ENCODE measurements around the gene TMEM126B.

The TMEM126B gene

DNA sequence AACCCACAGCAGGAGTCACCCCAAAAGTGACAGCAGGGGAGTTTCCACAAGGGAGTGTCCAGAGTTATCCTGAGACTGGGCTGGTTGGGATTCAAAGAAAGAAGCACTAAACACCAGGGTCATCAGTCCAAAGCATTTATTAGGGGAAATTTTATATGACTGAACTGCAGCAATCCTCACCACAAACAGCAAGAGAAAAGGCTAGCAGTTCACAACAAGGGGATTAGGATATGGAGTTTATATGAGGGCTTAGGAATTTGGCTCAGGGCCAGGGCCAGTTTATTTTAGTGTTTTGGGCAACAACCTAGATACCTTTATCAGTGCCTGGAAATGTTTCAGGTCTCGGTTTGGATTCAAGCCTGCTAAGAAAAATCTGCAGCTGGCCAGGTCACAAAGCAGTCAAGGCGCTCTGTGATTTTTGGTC is 14.8 kb downstream of the TMEM126B start:
- Histone ChIP-seq H3K9me3 (ENCODE audit: insufficient read depth, low read length) (no peaks in the 10 kb centered on the region), H3K9me2 (replicated peaks; ENCODE audit: insufficient read depth, low read length) (no peaks in the 10 kb centered on the region), H3K4me3 (ENCODE audit: insufficient read depth, low read length, poor library complexity, severe bottlenecking) (no peak overlapping the region), H3K27me3 (ENCODE audit: low read length) (no peaks in the 10 kb centered on the region), H2AFZ (ENCODE audit: low read depth, low read length, severe bottlenecking) (no peak overlapping the region), H3F3A (ENCODE audit: insufficient read depth) (peaks cover 7% of the 10 kb centered on the region; the same call in 1 of the 2 replicates), H3K36me3 (ENCODE audit: low read length) (peaks cover 4% of the 10 kb centered on the region; the same call in 1 of the 2 replicates), H3K4me2 (ENCODE audit: low read depth, low read length, poor library complexity, severe bottlenecking) (no peak overlapping the region), H3K27ac (ENCODE audit: low read depth, low read length) (no peak overlapping the region), H3K79me2 (ENCODE audit: insufficient read depth, low read length) (peaks cover 3% of the 10 kb centered on the region; the same call in 1 of the 2 replicates), H4K20me1 (ENCODE audit: low read depth, low read length) (no peaks in the 10 kb centered on the region), H3K9ac (ENCODE audit: low read length) (no peak overlapping the region)
- TF ChIP-seq, protein P1, sequence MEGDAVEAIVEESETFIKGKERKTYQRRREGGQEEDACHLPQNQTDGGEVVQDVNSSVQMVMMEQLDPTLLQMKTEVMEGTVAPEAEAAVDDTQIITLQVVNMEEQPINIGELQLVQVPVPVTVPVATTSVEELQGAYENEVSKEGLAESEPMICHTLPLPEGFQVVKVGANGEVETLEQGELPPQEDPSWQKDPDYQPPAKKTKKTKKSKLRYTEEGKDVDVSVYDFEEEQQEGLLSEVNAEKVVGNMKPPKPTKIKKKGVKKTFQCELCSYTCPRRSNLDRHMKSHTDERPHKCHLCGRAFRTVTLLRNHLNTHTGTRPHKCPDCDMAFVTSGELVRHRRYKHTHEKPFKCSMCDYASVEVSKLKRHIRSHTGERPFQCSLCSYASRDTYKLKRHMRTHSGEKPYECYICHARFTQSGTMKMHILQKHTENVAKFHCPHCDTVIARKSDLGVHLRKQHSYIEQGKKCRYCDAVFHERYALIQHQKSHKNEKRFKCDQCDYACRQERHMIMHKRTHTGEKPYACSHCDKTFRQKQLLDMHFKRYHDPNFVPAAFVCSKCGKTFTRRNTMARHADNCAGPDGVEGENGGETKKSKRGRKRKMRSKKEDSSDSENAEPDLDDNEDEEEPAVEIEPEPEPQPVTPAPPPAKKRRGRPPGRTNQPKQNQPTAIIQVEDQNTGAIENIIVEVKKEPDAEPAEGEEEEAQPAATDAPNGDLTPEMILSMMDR (IDR thresholded peaks at IDR 0.05; ENCODE audit: insufficient read depth, low read length, poor library complexity, severe bottlenecking), result no peak
- TF ChIP-seq EZH2phosphoT487 (conservative IDR thresholded peaks at IDR 0.05; ENCODE audit: low read length), result no peak

DNA sequence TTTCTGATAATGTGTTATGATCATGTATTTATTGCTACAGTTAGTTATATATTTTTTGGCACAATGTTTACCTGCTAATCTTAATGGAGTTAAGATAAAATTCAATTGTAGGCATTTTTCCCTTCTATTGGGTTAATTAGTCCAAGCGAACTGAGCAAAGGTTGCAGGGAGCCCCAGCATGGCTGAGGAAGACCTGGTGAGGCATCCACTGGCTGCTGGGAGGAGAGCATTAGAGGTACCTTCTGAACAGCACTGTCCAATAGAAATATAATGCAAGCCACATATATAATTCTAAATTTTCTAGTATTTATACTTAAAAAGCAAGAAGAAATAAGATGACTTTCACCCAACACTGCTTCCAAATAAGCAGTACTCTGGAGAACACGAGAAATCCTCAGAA is 18.7 kb downstream of the TMEM126B start:
- no peaks in the 10 kb centered on the region for H3K9me3 ChIP-seq (ENCODE audit: insufficient read depth, low read length)
- no peaks in the 10 kb centered on the region for H3K36me3 ChIP-seq (ENCODE audit: low read length)
- H3F3A ChIP-seq (ENCODE audit: insufficient read depth), result peaks cover 16% of the 10 kb centered on the region
- no peaks in the 10 kb centered on the region for H4K20me1 ChIP-seq (ENCODE audit: low read depth, low read length)
- H2AFZ ChIP-seq (ENCODE audit: low read depth, low read length, severe bottlenecking), result peak overlapping the region; percentile 81
- H3K4me3 ChIP-seq (ENCODE audit: insufficient read depth, low read length, poor library complexity, severe bottlenecking), result peak overlapping the region; percentile 81
- no peaks in the 10 kb centered on the region for H3K27me3 ChIP-seq (ENCODE audit: low read length)
- H3K9ac ChIP-seq (ENCODE audit: low read length), result peak overlapping the region; percentile 71
- peaks cover 17% of the 10 kb centered on the region for H3K79me2 ChIP-seq (ENCODE audit: insufficient read depth, low read length)
- TF ChIP-seq EZH2phosphoT487 (conservative IDR thresholded peaks at IDR 0.05; ENCODE audit: low read length), result no peak
- TF ChIP-seq, protein P1 (IDR thresholded peaks at IDR 0.05; ENCODE audit: insufficient read depth, low read length, poor library complexity, severe bottlenecking), result no peak
- peak overlapping the region; percentile 96 for H3K4me2 ChIP-seq (ENCODE audit: low read depth, low read length, poor library complexity, severe bottlenecking)
- H3K9me2 ChIP-seq (replicated peaks; ENCODE audit: insufficient read depth, low read length), result no peaks in the 10 kb centered on the region
- H3K27ac ChIP-seq (ENCODE audit: low read depth, low read length), result peak overlapping the region; percentile 57; the same call in 1 of the 2 replicates

DNA sequence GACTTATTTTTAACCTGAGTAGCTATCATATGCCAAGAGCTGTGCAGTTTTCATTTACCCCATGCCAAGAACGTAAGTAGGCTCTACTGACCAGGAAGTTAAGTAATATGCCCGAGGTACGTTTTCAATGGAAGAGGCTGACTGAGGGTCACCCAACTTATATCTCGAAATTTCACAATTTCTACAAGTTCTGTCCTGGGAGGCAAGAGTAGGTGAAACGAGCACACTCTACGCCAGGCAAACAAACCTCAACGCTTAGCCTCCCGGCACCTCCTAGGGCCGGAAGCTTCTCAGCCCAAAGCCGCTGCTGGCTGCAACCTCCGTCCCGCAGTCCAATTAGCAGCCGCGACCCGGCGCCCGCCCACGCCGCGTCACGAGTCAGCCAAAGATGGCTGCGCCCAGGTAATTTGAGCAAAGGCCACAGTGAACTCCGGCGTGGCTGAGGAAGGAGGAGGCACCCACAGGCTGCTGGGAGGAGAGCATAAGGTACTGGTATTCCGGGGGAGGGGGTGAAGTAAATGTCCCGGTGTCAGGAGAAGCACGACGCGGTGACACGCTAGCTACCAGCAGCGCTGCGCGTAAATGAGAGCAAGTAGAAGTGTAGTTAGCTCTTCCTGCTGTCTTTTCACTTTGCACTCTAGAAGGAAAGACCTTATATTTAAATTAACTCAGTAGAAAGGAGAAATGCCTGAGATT is 19.4 kb downstream of the TMEM126B start, which contains the start of gene TMEM126A:
Gene TMEM126A (plus strand): TSS at position 364 of the 696 bp plus-strand sequence. CDS start 2,289 bp downstream, outside the sequence.
- H3K79me2 ChIP-seq (ENCODE audit: insufficient read depth, low read length), result peaks cover 17% of the 10 kb centered on the region
- no peaks in the 10 kb centered on the region for H3K27me3 ChIP-seq (ENCODE audit: low read length)
- no peaks in the 10 kb centered on the region for H3K9me2 ChIP-seq (replicated peaks; ENCODE audit: insufficient read depth, low read length)
- TF ChIP-seq, protein P1 (IDR thresholded peaks at IDR 0.05; ENCODE audit: insufficient read depth, low read length, poor library complexity, severe bottlenecking), result no peak
- no peak for TF ChIP-seq EZH2phosphoT487 (conservative IDR thresholded peaks at IDR 0.05; ENCODE audit: low read length)
- peak within 1 kb of the TSS; percentile 71 for H3K9ac ChIP-seq (ENCODE audit: low read length)
- no peaks in the 10 kb centered on the region for H3K36me3 ChIP-seq (ENCODE audit: low read length)
- H3F3A ChIP-seq (ENCODE audit: insufficient read depth), result peaks cover 22% of the 10 kb centered on the region
- peak within 1 kb of the TSS; percentile 96 for H3K4me2 ChIP-seq (ENCODE audit: low read depth, low read length, poor library complexity, severe bottlenecking)
- H3K27ac ChIP-seq (ENCODE audit: low read depth, low read length), result peak within 1 kb of the TSS; percentile 57
- no peaks in the 10 kb centered on the region for H3K9me3 ChIP-seq (ENCODE audit: insufficient read depth, low read length)
- peak within 1 kb of the TSS; percentile 81 for H2AFZ ChIP-seq (ENCODE audit: low read depth, low read length, severe bottlenecking)
- no peaks in the 10 kb centered on the region for H4K20me1 ChIP-seq (ENCODE audit: low read depth, low read length)
- H3K4me3 ChIP-seq (ENCODE audit: insufficient read depth, low read length, poor library complexity, severe bottlenecking), result peak within 1 kb of the TSS; percentile 81

Data from SU-DHL-6 (cell line).